ENCODE data around the gene SLC2A13. TPM values are rescaled to one million over a fixed set of nuclear protein-coding genes. Genes with fewer than 3 reads are reported as not detected.
A peak's percentile ranks its signal among the peaks of the same experiment; 100 is the strongest.

SLC2A13 gene
- total RNA-seq, 1 donor from 2014 or later = 6.9 TPM

DNA sequence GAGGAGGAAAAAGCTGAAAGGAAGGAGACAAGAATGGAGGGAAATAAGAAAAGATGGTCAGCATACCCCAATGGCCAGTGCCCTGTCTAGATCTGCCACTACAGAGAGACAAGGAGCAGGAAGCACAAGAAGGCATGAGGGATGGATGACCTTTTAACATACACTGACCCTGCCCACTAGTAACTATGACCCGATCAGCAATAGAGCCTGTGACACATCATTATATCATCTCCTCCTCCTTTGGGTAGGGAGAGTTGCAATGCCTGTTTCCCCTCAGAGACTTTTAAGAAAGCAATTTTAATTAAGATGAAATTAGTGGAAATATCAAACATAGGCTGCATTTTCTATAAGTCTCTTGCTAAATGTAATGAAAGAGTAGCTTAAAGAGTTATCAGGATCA lies 4.7 kb upstream of the SLC2A13 start:
- H3K4me1 Mint-ChIP-seq (ENCODE audit: unreplicated experiment) = peaks cover 15% of the 10 kb centered on the region
- TF ChIP-seq, protein P1, sequence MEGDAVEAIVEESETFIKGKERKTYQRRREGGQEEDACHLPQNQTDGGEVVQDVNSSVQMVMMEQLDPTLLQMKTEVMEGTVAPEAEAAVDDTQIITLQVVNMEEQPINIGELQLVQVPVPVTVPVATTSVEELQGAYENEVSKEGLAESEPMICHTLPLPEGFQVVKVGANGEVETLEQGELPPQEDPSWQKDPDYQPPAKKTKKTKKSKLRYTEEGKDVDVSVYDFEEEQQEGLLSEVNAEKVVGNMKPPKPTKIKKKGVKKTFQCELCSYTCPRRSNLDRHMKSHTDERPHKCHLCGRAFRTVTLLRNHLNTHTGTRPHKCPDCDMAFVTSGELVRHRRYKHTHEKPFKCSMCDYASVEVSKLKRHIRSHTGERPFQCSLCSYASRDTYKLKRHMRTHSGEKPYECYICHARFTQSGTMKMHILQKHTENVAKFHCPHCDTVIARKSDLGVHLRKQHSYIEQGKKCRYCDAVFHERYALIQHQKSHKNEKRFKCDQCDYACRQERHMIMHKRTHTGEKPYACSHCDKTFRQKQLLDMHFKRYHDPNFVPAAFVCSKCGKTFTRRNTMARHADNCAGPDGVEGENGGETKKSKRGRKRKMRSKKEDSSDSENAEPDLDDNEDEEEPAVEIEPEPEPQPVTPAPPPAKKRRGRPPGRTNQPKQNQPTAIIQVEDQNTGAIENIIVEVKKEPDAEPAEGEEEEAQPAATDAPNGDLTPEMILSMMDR (IDR thresholded peaks at IDR 0.05) = no peak

DNA sequence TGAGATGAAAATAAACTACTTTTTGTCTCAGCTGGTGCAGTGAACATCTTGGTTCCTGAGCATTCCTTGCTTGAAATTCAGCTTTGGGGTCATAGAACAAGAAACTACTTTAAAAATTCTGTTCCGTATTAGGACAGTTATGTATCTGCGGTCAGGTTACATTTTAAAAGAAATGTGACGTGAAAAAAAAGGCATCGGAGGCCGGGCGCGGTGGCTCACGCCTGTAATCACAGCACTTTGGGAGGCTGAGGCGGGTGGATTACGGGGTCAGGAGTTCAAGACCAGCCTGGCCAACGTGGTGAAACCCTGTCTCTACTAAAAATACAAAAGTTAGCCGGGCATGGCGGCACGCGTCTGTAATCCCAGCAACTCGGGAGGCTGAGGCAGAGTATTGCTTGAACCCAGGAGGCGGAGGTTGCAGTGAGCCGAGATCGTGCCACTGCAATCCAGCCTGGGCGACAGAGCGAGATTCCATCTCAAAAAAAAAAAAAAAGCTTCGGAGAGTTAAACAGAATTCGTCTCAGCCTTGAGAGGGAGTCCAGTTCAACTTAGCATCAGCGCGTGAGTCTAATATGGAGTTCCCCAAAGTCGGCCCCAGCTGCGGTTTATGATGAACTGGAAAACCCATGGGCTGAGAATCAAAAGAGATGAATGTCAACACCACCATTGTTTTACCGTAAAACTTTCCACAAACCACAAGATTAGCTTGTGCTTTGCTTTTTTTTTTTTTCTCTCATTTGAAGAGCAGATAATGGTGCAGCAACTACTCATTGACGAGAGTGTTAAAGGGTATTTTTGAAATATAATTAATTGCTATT lies 2.1 kb upstream of the SLC2A13 start:
- DNase-seq (ENCODE audit: extremely low spot score, unreplicated experiment) = no peak
- peaks cover 24% of the 10 kb centered on the region for H3K4me1 Mint-ChIP-seq (ENCODE audit: unreplicated experiment)
- TF ChIP-seq, protein P1 (IDR thresholded peaks at IDR 0.05) = no peak
- H3K9me3 Mint-ChIP-seq (ENCODE audit: unreplicated experiment) = no peaks in the 10 kb centered on the region
- no peaks in the 10 kb centered on the region for H3K36me3 Mint-ChIP-seq (ENCODE audit: unreplicated experiment)
- H3K27ac Mint-ChIP-seq (ENCODE audit: unreplicated experiment) = no peak overlapping the region
- H3K27me3 Mint-ChIP-seq (ENCODE audit: unreplicated experiment) = peaks cover 31% of the 10 kb centered on the region
- H3K4me3 Mint-ChIP-seq (ENCODE audit: unreplicated experiment) = no peak overlapping the region

More for the DNA sequence above, 4.7 kb upstream of the SLC2A13 start:
- no peak for DNase-seq (ENCODE audit: extremely low spot score, unreplicated experiment)
- Mint-ChIP-seq H3K4me3 (ENCODE audit: unreplicated experiment) (no peak overlapping the region), H3K27ac (ENCODE audit: unreplicated experiment) (no peak overlapping the region), H3K36me3 (ENCODE audit: unreplicated experiment) (no peaks in the 10 kb centered on the region), H3K9me3 (ENCODE audit: unreplicated experiment) (no peaks in the 10 kb centered on the region), H3K27me3 (ENCODE audit: unreplicated experiment) (peaks cover 44% of the 10 kb centered on the region)

DNA sequence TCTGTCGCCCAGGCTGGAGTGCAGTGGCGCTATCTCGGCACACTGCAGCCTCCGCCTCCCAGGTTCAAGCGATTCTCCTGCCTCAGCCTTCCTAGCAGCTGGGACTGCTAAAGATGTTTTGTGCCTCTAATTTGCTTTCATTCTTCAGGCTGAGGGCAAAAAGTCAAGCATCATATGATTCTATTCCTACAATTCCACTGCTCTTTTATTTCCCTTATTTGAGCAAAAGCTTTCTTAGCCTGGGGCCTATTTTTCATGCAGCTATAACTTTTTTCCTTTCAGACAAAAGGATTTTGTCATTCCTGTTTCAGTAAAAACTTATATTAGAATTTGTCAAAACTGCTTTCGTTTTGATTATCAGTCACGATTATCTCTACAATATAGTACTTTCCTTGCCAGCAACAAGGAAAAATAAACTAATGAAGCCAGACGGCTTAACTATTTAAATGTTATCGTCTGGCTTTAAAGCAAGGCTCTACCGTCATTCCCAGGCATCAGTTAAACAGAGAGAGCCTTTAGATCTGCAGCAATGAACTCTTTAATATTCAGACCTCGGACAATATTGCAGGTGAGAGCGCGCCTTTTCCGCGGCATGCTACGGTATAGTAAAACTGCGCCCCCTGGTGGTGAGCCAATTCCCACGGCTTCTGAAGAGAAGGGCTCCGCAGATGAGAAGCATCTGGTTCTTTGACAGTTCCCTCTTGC lies 1.4 kb upstream of the SLC2A13 start:
- no peaks in the 10 kb centered on the region for H3K9me3 Mint-ChIP-seq (ENCODE audit: unreplicated experiment)
- H3K27me3 Mint-ChIP-seq (ENCODE audit: unreplicated experiment) = peaks cover 28% of the 10 kb centered on the region
- H3K4me1 Mint-ChIP-seq (ENCODE audit: unreplicated experiment) = peaks cover 24% of the 10 kb centered on the region
- no peak overlapping the region for H3K27ac Mint-ChIP-seq (ENCODE audit: unreplicated experiment)
- no peaks in the 10 kb centered on the region for H3K36me3 Mint-ChIP-seq (ENCODE audit: unreplicated experiment)
- TF ChIP-seq, protein P1 (IDR thresholded peaks at IDR 0.05) = peak; percentile 96
- peak; percentile 91 for DNase-seq (ENCODE audit: extremely low spot score, unreplicated experiment)
- H3K4me3 Mint-ChIP-seq (ENCODE audit: unreplicated experiment) = peak overlapping the region; percentile 67

DNA sequence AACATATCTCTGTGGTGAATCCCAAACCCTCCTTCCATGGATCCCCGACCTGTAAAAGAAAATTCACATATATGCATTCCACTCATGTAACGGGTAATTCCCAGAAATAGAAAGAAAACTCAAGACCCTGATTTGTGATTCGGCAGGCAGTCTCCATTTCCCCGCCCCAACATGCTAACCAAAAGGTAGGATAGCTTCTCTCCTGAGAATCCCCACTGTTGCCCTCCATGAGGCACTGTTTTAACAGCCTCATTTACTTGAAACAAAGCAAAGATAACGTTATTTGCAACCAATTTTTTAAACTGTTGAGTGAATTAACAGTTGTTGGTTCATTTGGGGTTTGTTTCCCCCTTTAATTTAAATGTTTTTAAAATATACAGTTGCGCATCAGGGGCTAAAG lies 774 bp upstream of the SLC2A13 start:
- peaks cover 24% of the 10 kb centered on the region for H3K4me1 Mint-ChIP-seq (ENCODE audit: unreplicated experiment)
- H3K36me3 Mint-ChIP-seq (ENCODE audit: unreplicated experiment) = no peaks in the 10 kb centered on the region
- no peaks in the 10 kb centered on the region for H3K9me3 Mint-ChIP-seq (ENCODE audit: unreplicated experiment)
- peaks cover 27% of the 10 kb centered on the region for H3K27me3 Mint-ChIP-seq (ENCODE audit: unreplicated experiment)
- TF ChIP-seq, protein P1 (IDR thresholded peaks at IDR 0.05) = no peak
- peak overlapping the region; percentile 38 for H3K27ac Mint-ChIP-seq (ENCODE audit: unreplicated experiment)
- H3K4me3 Mint-ChIP-seq (ENCODE audit: unreplicated experiment) = peak overlapping the region; percentile 72
- no peak for DNase-seq (ENCODE audit: extremely low spot score, unreplicated experiment)

DNA sequence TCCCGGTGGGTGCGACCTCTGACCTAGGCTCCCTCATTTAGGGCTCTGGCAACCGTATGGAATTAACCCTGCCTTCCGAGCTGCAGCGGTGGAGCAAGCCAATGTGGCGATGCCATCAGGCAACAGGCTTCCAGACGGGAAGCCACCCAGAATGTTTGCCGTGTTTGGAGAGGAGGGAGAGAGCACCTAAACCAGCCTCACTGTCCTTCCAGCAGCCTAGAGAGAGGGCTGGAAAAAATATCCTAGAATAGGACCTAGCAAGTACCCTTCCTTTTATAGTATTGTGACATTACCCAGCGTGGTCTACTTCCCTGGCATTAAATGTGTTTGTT lies 287 bp upstream of the SLC2A13 start:
- DNase-seq (ENCODE audit: extremely low spot score, unreplicated experiment) = no peak
- no peaks in the 10 kb centered on the region for H3K36me3 Mint-ChIP-seq (ENCODE audit: unreplicated experiment)
- H3K27me3 Mint-ChIP-seq (ENCODE audit: unreplicated experiment) = peaks cover 22% of the 10 kb centered on the region
- no peaks in the 10 kb centered on the region for H3K9me3 Mint-ChIP-seq (ENCODE audit: unreplicated experiment)
- H3K4me3 Mint-ChIP-seq (ENCODE audit: unreplicated experiment) = peak overlapping the region; percentile 72
- peak overlapping the region; percentile 38 for H3K27ac Mint-ChIP-seq (ENCODE audit: unreplicated experiment)
- TF ChIP-seq, protein P1 (IDR thresholded peaks at IDR 0.05) = no peak
- H3K4me1 Mint-ChIP-seq (ENCODE audit: unreplicated experiment) = peaks cover 24% of the 10 kb centered on the region
